Erythroblast (primary cell): ENCODE measurements around the gene MCTP1.

Experiments used
- GATA1 ChIP-seq: IDR thresholded peaks from 2 replicates; pipeline ENCODE4 v1.6.1; 2011; ENCODE audit warnings: low read depth, mild to moderate bottlenecking, control low read depth, low read length, moderate library complexity
- POLR2A ChIP-seq: IDR thresholded peaks from 2 replicates; pipeline ENCODE4 v1.6.1; 2011; ENCODE audit warnings: mild to moderate bottlenecking, low read length

- TF ChIP-seq POLR2A (no peak), GATA1 (no peak)
These were observed 252.1 kb downstream of the MCTP1 start for GRCh38 chr5:95032801-95033200.
